CD4-positive, alpha-beta T cell (primary cell): Measurements from ENCODE around the gene GNE. TPM values are rescaled to one million over a fixed set of nuclear protein-coding genes. Genes with fewer than 3 reads are reported as not detected.

ENCODE experiments used
- ATAC-seq: fragments of 200-7000 bp; cut with Tn5 transposase; one replicate; pipeline ENCODE4 v1.10.0; 2022; ENCODE audit warnings: mild to moderate bottlenecking; ENCODE audit not compliant: poor library complexity
- CTCF ChIA-PET: fragments of 350-600 bp; sonication (Branson Sonifier 250); formaldehyde crosslinking; loops from one replicate; lab custom pipeline; 2021; ENCODE audit warnings: antibody characterized with exemption, inconsistent platforms; lab: Charles Lee
- POLR2A ChIA-PET: fragments of 350-600 bp; sonication (Branson Sonifier 250); formaldehyde crosslinking; loops from one replicate; lab custom pipeline; 2021; ENCODE audit warnings: antibody characterized with exemption, inconsistent platforms; lab: Charles Lee
- DNase-seq, 14 experiments: peaks; one replicate each; pipeline ENCODE4 v3.0.0-alpha.2; 2013 to 2020; ENCODE audit warnings: mixed read lengths in 2 of 14
- H3K27ac ChIP-seq, 2 donors: one replicate each; pipeline versions ENCODE4 v1.5.1 to v1.7.0; 2013; ENCODE audit warnings: low read length in 2 of 2, low read depth in 1 of 2, mild to moderate bottlenecking in 1 of 2
- H3K27me3 ChIP-seq, 2 experiments: 1 replicate in 1 of 2; 2 replicates in 1 of 2; pipeline versions ENCODE4 v1.6.1 to v1.7.0; 2013; ENCODE audit warnings: low read length in 2 of 2, control low read depth in 1 of 2, mild to moderate bottlenecking in 1 of 2, moderate library complexity in 1 of 2; ENCODE audit not compliant: insufficient read depth in 2 of 2, control insufficient read depth in 1 of 2
- H3K36me3 ChIP-seq: one replicate; pipeline ENCODE4 v1.6.1; 2013; ENCODE audit warnings: low read length, control low read depth; ENCODE audit not compliant: insufficient read depth
- H3K4me1 ChIP-seq: one replicate; pipeline ENCODE4 v1.6.1; 2013; ENCODE audit warnings: low read length, control low read depth; ENCODE audit not compliant: insufficient read depth
- H3K4me3 ChIP-seq: one replicate; pipeline ENCODE4 v1.5.1; 2013; ENCODE audit warnings: mild to moderate bottlenecking, low read length, moderate library complexity
- H3K9me3 ChIP-seq, 2 experiments: 1 replicate in 1 of 2; 2 replicates in 1 of 2; pipeline versions ENCODE4 v1.6.1 to v1.7.0; 2013; ENCODE audit warnings: low read length in 2 of 2, mild to moderate bottlenecking in 2 of 2, control low read depth in 1 of 2, moderate library complexity in 1 of 2; ENCODE audit not compliant: control insufficient read depth in 1 of 2, insufficient read depth in 1 of 2
- H3K27ac Mint-ChIP-seq: one replicate; pipeline ENCODE4 v1.8.0; 2020; ENCODE audit warnings: mixed read lengths
- H3K27me3 Mint-ChIP-seq: one replicate; pipeline ENCODE4 v1.8.0; 2021; ENCODE audit warnings: mixed read lengths
- H3K36me3 Mint-ChIP-seq: one replicate; pipeline ENCODE4 v1.8.0; 2021; ENCODE audit warnings: low read depth, mixed read lengths
- H3K4me1 Mint-ChIP-seq: one replicate; pipeline ENCODE4 v1.8.0; 2021; ENCODE audit warnings: low read depth, mixed read lengths
- H3K4me3 Mint-ChIP-seq: one replicate; pipeline ENCODE4 v1.8.0; 2020; ENCODE audit warnings: mild to moderate bottlenecking, mixed read lengths
- H3K9me3 Mint-ChIP-seq: one replicate; pipeline ENCODE4 v1.8.0; 2020; ENCODE audit warnings: mixed read lengths
- CTCF ChIP-seq: fragments of 200-600 bp; IDR thresholded peaks from one replicate; pipeline ENCODE4 v1.8.0; 2022; ENCODE audit warnings: antibody characterized with exemption, mild to moderate bottlenecking
- intact Hi-C, 2 experiments: fragments of 100-400 bp; cut with DNase I in 1 of 2; cut with micrococcal nuclease in 1 of 2; formaldehyde crosslinking; loops; one replicate each; pipeline versions ENCODE4 v1.15.1 to v1.9.0; 2023 to 2025; cut with DNase I, micrococcal nuclease
- total RNA-seq, 174 experiments: library from RNA in 2 of 174; stranded (reverse) in 2 of 174; gene quantifications; one replicate each; pipeline ENCODE4 v1.2.3 and lab custom pipeline; 2021 to 2026

GNE gene
- total RNA-seq, 2 experiments from 2014 or later, result 12.5 to 14.6 TPM

- no peaks in the 10 kb centered on the region for H3K27me3 ChIP-seq
- CTCF ChIA-PET, result interaction anchor here (0.7 to 7.5 kb wide), 13 partner anchors 14 to 204 kb away, joined by 3 to 122 read pairs (median 7); partner anchors contain the start of genes CLTA and GLIPR2
- peaks cover 15% of the 10 kb centered on the region for H3K4me1 ChIP-seq
- H3K27me3 Mint-ChIP-seq, result no peaks in the 10 kb centered on the region
- no peaks in the 10 kb centered on the region for H3K9me3 Mint-ChIP-seq
- peak overlapping the region; percentile 34 for H3K4me3 Mint-ChIP-seq
- H3K9me3 ChIP-seq, result no peaks in the 10 kb centered on the region
- ATAC-seq (no peak), DNase-seq (no peak)
- no peak for TF ChIP-seq CTCF
- H3K4me3 ChIP-seq, result no peak overlapping the region
- no peak overlapping the region for H3K27ac Mint-ChIP-seq
- H3K36me3 Mint-ChIP-seq, result peaks cover 6% of the 10 kb centered on the region
- intact Hi-C loops, result loop anchor here (1.0 to 10.0 kb wide), 2 partner anchors 62 to 211 kb away; partner anchors contain the start of gene OR2S2 (in 1 of the 2)
- H3K27ac ChIP-seq, result no peak overlapping the region
- POLR2A ChIA-PET, result interaction anchor here (0.7 to 1.5 kb wide), 3 partner anchors 13 to 64 kb away, joined by 4 to 5 read pairs (median 4); partner anchors contain the start of gene GLIPR2
- no peaks in the 10 kb centered on the region for H3K4me1 Mint-ChIP-seq
- peaks cover 16% of the 10 kb centered on the region for H3K36me3 ChIP-seq
Measured at GRCh38 chr9:36165826-36166167, 92.5 kb downstream of the GNE start.

- H3K27me3 ChIP-seq, result no peaks in the 10 kb centered on the region
- no peak for DNase-seq
- ChIA-PET POLR2A (interaction anchor here (0.7 to 2.2 kb wide), 3 partner anchors 26 to 61 kb away, joined by 3 to 5 read pairs (median 3); partner anchors contain the start of genes CLTA and GLIPR2), CTCF (interaction anchor here (0.7 to 7.5 kb wide), 4 partner anchors 16 to 205 kb away, joined by 3 to 122 read pairs (median 18); no protein-coding TSS in a partner anchor)
- no peak overlapping the region for H3K27ac ChIP-seq
- Mint-ChIP-seq H3K4me1 (no peaks in the 10 kb centered on the region), H3K4me3 (no peak overlapping the region), H3K27ac (no peak overlapping the region), H3K9me3 (no peaks in the 10 kb centered on the region), H3K27me3 (no peaks in the 10 kb centered on the region), H3K36me3 (peaks cover 10% of the 10 kb centered on the region)
- TF ChIP-seq CTCF, result no peak
- intact Hi-C loops, result loop anchor here in 1 of 2 experiments (5.0 to 10.0 kb wide), 2 partner anchors 38 to 210 kb away; partner anchors contain the start of gene OR2S2
- no peak for ATAC-seq
- H3K4me3 ChIP-seq, result no peak overlapping the region
- peaks cover 19% of the 10 kb centered on the region for H3K36me3 ChIP-seq
- H3K9me3 ChIP-seq, result no peaks in the 10 kb centered on the region
- H3K4me1 ChIP-seq, result peaks cover 15% of the 10 kb centered on the region
Measured at GRCh38 chr9:36164989-36165388, 93.3 kb downstream of the GNE start.

Other genes starting within 250 kb of the GNE start
- 1 to 10 TPM; 9.3 to 9.8 TPM for gene RECK, start 221.5 kb downstream of the GNE start, total RNA-seq
- gene GLIPR2, start 121.7 kb downstream of the GNE start, total RNA-seq, result 10 to 100 TPM; 13.6 to 13.7 TPM
- gene CCIN, start 89.1 kb downstream of the GNE start, total RNA-seq, result under 1 TPM; 0.22 to 0.36 TPM
- gene CLTA, start 67.5 kb downstream of the GNE start, total RNA-seq, result 10 to 100 TPM; 32.0 to 32.8 TPM
- gene RNF38, start 141.8 kb upstream of the GNE start, total RNA-seq, result 100 to 1,000 TPM in 1 of 2 experiments, 10 to 100 TPM in 1; 88.1 to 104 TPM